Mucosa of descending colon (tissue), 3 donors: ENCODE data around the gene ITGB1. TPM values are rescaled to one million over a fixed set of nuclear protein-coding genes. Genes with fewer than 3 reads are reported as not detected.
"Not testable (repeated sequence)": the region's sequence is repeated elsewhere in the genome, so short reads cannot be mapped to it uniquely, and the experiment has no call there.

Source experiments
- ATAC-seq: fragments of 200-7000 bp; cut with Tn5 transposase; one replicate; pipeline ENCODE4 v1.9.1; 2020; ENCODE audit warnings: mild to moderate bottlenecking, moderate library complexity
- DNase-seq, 3 donors: peaks; one replicate each; pipeline ENCODE4 v3.0.0-alpha.2; 2020
- H3K36me3 ChIP-seq: fragments of 200-600 bp; one replicate; pipeline ENCODE4 v1.8.0; 2021; ENCODE audit warnings: low read depth, mild to moderate bottlenecking
- H3K4me1 ChIP-seq: fragments of 200-600 bp; one replicate; pipeline ENCODE4 v1.8.0; 2021; ENCODE audit warnings: low read depth, mild to moderate bottlenecking
- H3K4me3 ChIP-seq: fragments of 200-600 bp; one replicate; pipeline ENCODE4 v1.8.0; 2021; ENCODE audit warnings: mild to moderate bottlenecking
- H3K9me3 ChIP-seq: fragments of 200-600 bp; one replicate; pipeline ENCODE4 v1.8.0; 2021; ENCODE audit warnings: mild to moderate bottlenecking
- intact Hi-C, 2 donors: fragments of 100-400 bp; cut with DNase I in 1 of 2; cut with micrococcal nuclease in 1 of 2; formaldehyde crosslinking; loops; one replicate each; pipeline versions ENCODE4 v1.11.0 to v1.11.1; 2022; cut with DNase I, micrococcal nuclease
- total RNA-seq, 3 donors: library from RNA; stranded (reverse); fragmentation: NEBNext Ultra II Directional in 2 of 3; extraction: Animal tissue kit (Norgen Biotek cat#: 25700) in 2 of 3; gene quantifications; one replicate each; pipeline versions ENCODE4 v1.2.1 to v1.2.4, GENCODE V29; 2021 to 2023
- TF ChIP-seq, protein P1 (sequence below): fragments of 200-600 bp; IDR thresholded peaks from one replicate; pipeline ENCODE4 v1.8.0; 2022; ENCODE audit warnings: antibody characterized with exemption, mild to moderate bottlenecking
- donor health status: DM: no; HTN: no; CAD: no; lungs with moderate emphysema.
- donor health status: DM: no; HTN: no; CAD: no.
- donor health status: DM: no; HTN: yes; CAD: no.

The ITGB1 gene
- total RNA-seq, 3 donors from 2014 or later, result 268 to 515 (median 274) TPM

DNA sequence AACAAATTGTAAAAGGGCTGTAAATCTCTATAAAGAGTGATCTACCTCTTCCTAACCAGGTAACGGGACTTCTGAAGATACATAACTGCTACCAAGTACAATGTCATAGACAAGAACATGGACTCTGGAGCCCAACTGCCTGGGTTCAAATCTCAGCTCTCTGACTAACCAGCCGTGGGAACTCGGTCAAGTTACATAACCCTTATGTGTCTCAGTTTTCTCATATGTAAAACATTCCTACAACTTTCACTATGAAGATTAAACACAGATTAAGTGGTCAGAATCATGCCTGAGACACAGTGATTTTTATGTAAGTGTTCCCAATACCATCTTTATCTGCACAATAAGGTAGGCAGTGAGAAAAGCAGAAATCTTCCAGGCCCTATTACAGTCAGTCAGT lies 52.6 kb downstream of the ITGB1 start:
- DNase-seq (no peak), ATAC-seq (no peak)
- Histone ChIP-seq H3K36me3 (no peaks in the 10 kb centered on the region), H3K4me1 (no peaks in the 10 kb centered on the region), H3K4me3 (no peak overlapping the region), H3K9me3 (no peaks in the 10 kb centered on the region)
- TF ChIP-seq, protein P1, sequence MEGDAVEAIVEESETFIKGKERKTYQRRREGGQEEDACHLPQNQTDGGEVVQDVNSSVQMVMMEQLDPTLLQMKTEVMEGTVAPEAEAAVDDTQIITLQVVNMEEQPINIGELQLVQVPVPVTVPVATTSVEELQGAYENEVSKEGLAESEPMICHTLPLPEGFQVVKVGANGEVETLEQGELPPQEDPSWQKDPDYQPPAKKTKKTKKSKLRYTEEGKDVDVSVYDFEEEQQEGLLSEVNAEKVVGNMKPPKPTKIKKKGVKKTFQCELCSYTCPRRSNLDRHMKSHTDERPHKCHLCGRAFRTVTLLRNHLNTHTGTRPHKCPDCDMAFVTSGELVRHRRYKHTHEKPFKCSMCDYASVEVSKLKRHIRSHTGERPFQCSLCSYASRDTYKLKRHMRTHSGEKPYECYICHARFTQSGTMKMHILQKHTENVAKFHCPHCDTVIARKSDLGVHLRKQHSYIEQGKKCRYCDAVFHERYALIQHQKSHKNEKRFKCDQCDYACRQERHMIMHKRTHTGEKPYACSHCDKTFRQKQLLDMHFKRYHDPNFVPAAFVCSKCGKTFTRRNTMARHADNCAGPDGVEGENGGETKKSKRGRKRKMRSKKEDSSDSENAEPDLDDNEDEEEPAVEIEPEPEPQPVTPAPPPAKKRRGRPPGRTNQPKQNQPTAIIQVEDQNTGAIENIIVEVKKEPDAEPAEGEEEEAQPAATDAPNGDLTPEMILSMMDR, result no peak
- intact Hi-C loops, result no loop called here

DNA sequence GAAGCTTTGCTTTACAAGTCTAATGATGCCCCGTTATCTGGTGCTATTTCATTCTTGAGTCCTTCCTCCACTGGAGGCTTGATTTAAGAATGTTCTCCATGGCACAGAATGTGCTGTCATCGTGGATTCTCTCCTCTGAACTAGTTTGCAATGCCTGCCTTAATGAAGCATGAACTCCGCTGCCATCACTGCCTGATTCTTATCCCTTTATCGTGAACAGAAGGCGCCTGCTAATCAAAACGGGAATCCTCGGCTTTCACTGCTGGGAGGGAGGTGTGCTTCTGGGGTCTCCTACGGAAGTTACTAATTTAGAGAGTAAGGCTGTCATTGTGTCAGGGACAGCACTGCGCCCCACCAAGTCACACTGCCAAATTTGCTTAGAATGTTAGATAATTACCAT lies 56.2 kb downstream of the ITGB1 start:
- TF ChIP-seq, protein P1, result no peak
- Histone ChIP-seq H3K9me3 (no peaks in the 10 kb centered on the region), H3K4me3 (no peak overlapping the region), H3K4me1 (no peaks in the 10 kb centered on the region), H3K36me3 (no peaks in the 10 kb centered on the region)
- intact Hi-C loops, result no loop called here
- ATAC-seq (no peak), DNase-seq (no peak)

DNA sequence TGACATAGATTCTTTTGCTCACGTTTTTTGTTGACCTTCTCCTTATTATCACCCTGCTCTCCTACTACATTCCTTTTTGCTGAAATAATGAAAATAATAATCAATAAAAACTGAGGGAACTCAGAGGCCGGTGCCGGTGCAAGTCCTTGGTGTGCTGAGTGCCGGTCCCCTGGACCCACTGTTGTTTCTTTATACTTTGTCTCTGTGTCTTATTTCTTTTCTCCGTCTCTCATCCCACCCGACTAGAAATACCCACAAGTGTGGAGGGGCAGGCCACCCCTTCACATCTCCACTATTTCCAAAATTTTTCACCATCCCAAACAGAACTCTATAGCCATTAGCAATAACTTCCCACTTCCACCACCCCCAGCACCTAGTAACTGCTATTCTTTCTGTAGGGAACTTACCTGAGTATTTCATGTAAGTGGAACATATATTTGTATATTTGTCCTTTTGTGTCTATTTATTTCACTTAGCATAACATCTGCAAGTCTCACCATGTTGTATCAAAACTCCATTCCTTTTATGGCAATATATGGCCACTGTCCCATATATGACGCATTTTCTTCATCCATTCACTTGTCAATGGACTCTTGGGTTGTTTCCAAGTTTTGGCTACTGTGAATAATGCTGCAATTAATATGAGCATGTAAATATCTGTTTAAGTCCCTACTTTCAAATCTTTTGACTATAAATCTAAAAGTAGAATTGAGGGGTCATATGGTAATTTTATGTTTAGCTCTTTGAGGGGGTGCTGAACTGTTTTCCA lies 62.6 kb downstream of the ITGB1 start:
- ATAC-seq, H3K4me1 ChIP-seq, H3K9me3 ChIP-seq, DNase-seq, H3K36me3 ChIP-seq, intact Hi-C loops, H3K4me3 ChIP-seq: not testable (repeated sequence)

DNA sequence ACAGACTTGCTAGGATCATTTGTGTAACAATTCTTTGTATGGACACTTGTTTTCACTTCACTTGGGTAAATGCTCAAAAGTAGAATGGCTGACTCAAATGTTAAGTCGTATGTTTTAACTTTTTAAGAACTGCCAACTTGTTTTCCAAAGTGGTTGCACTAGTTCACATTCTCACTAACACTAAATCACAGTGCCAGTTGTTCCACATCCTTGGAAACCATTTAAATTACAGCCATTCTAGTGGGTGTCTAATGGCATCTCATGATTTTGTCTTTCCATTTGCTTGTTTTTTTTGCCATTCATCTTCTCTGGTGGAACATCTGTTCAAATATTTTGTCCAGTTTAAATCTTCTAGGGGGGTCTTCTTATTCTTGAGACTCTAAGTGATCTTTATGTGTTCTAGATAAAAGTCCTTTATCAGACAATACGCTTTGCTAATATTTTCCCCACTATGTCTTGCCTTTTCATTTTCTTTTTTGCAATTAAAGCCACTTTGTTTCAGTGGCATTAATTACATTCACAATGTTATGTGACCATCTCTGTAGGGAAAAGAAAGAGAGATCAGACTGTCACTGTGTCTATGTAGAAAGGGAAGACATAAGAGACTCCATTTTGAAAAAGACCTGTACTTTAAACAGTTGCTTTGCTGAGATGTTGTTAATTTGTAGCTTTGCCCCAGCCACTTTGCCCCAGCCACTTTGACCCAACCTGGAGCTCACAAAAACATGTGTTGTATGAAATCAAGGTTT lies 63.9 kb downstream of the ITGB1 start:
- Histone ChIP-seq H3K4me3 (no peak overlapping the region), H3K4me1 (no peaks in the 10 kb centered on the region), H3K36me3 (no peaks in the 10 kb centered on the region), H3K9me3 (no peaks in the 10 kb centered on the region)
- TF ChIP-seq, protein P1, result no peak
- ATAC-seq (no peak), DNase-seq (no peak)
- intact Hi-C loops, result no loop called here

DNA sequence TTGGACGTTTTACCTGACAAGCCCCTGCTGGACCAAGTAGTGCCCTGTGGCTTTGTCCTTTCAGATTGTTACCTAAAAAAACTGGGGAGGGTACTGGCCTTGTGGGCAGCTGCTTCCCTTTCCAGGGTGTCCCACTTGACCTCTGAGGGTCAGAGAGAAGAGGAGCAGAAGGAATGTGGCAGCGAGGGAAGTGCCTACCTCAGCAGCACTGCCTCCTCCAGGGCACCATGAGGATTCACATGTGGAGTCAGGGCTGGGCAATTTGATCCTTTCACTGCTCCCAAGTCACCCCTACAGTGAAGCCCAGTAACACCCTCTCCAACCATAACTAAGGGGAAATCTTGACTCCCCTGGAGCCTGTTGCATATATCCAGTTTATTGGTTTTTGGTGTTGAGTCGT lies 64.6 kb downstream of the ITGB1 start:
- TF ChIP-seq, protein P1, result no peak
- intact Hi-C loops, result no loop called here
- no peak overlapping the region for H3K4me3 ChIP-seq
- DNase-seq (no peak), ATAC-seq (no peak)
- no peaks in the 10 kb centered on the region for H3K36me3 ChIP-seq
- H3K9me3 ChIP-seq, result no peaks in the 10 kb centered on the region
- H3K4me1 ChIP-seq, result no peaks in the 10 kb centered on the region

DNA sequence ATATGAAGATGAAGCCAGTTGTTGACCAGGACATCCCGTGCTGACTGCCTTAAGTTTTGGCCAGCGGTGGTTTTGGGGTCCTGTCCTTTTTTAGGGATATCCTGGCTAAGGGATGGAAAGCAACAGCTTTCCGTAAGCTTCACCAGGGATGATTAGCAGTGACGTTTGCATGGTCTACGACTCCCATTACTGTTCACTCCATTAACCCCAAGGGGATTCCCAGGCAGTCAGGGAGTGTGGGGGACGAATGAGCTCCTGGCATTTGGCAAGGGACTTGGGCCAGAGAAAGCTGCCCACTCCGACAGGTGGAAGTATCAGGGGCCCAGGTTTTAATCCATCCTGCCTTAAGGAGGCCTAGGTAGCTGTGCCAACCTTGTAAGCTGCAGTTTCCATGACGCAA lies 66.8 kb downstream of the ITGB1 start:
- H3K9me3 ChIP-seq, result no peaks in the 10 kb centered on the region
- no peak for DNase-seq
- intact Hi-C loops, result no loop called here
- TF ChIP-seq, protein P1, result no peak
- H3K36me3 ChIP-seq, result no peaks in the 10 kb centered on the region
- H3K4me3 ChIP-seq, result no peak overlapping the region
- no peak for ATAC-seq
- no peaks in the 10 kb centered on the region for H3K4me1 ChIP-seq
